HepG2 (cell line): ENCODE measurements around the gene TRAF3. TPM values are rescaled to one million over a fixed set of nuclear protein-coding genes. Genes with fewer than 3 reads are reported as not detected.
A peak's percentile ranks its signal among the peaks of the same experiment; 100 is the strongest.

Source experiments
- ATAC-seq: fragments of 200-7000 bp; cut with Tn5 transposase; 3 replicates; pipeline ENCODE4 v1.9.1; 2020; ENCODE audit warnings: mild to moderate bottlenecking, moderate library complexity
- BruUV-seq: library from RNA; stranded (reverse); fragments of 400-500 nt; replicated peaks from 2 replicates; lab custom pipeline; 2021; lab: Mats Ljungman, UMichigan
- CTCF ChIA-PET: fragments of 300-600 bp; formaldehyde crosslinking; extraction: SDS; loops from one replicate; lab custom pipeline; 2021; ENCODE audit warnings: low total read pairs, inconsistent platforms, low intra/inter-chr PET ratio; lab: Yijun Ruan, JAX
- POLR2A ChIA-PET: fragments of 350-600 bp; sonication (Branson Sonifier 250); formaldehyde crosslinking; loops from one replicate; lab custom pipeline; 2020; ENCODE audit warnings: antibody characterized with exemption, inconsistent platforms; lab: Yijun Ruan, JAX
- DNase-seq: peaks from one replicate; pipeline ENCODE4 v3.0.0-alpha.2; 2015; ENCODE audit warnings: low spot score
- FAIRE-seq: peaks from 3 replicates; lab custom pipeline; 2011; peaks lifted over from hg19 to GRCh38; lab: Jason Lieb, UNC
- H2AFZ ChIP-seq: one replicate; pipeline ENCODE4 v1.6.1; 2011; ENCODE audit warnings: low read length, inconsistent platforms
- H3K27ac ChIP-seq: fragments of 300-600 bp; 3 replicates; pipeline ENCODE4 v1.8.0; 2011; ENCODE audit warnings: mixed run types, mild to moderate bottlenecking, mixed read lengths, low read length, inconsistent platforms; ENCODE audit not compliant: insufficient read depth; ENCODE audit errors: extremely low read length
- H3K27me3 ChIP-seq, 2 experiments: fragments of 200-600 bp in 1 of 2; 2 replicates in 1 of 2; 3 replicates in 1 of 2; pipeline versions ENCODE4 v1.6.0 to v1.8.0; 2011; ENCODE audit warnings: low read length in 2 of 2, mild to moderate bottlenecking in 2 of 2, moderate library complexity in 2 of 2, inconsistent platforms in 1 of 2; ENCODE audit not compliant: insufficient read depth in 2 of 2, control insufficient read depth in 1 of 2
- H3K36me3 ChIP-seq, 2 experiments: fragments of 200-600 bp in 1 of 2; replicated peaks in 1 of 2; 2 replicates in 1 of 2; 3 replicates in 1 of 2; pipeline versions ENCODE4 v1.5.1 to v1.8.0; 2011; ENCODE audit warnings: low read length in 2 of 2, inconsistent platforms in 1 of 2; ENCODE audit not compliant: insufficient read depth in 2 of 2, control insufficient read depth in 1 of 2
- H3K4me1 ChIP-seq: 2 replicates; pipeline ENCODE4 v1.5.1; 2012; ENCODE audit warnings: low read length, inconsistent platforms; ENCODE audit not compliant: insufficient read depth
- H3K4me2 ChIP-seq: 2 replicates; pipeline ENCODE4 v1.6.0; 2011; ENCODE audit warnings: low read depth, low read length, inconsistent platforms
- H3K4me3 ChIP-seq, 3 experiments: fragments of 200-600 bp in 1 of 3; sonication (generic), shearing (Covaris generic) in 1 of 3; replicated peaks in 1 of 3; 2 replicates each; pipeline ENCODE4 v1.5.1; 2011 to 2016; ENCODE audit warnings: low read length in 3 of 3, inconsistent platforms in 2 of 3, low read depth in 2 of 3, mild to moderate bottlenecking in 2 of 3, control low read depth in 1 of 3, mixed read lengths in 1 of 3; ENCODE audit not compliant: insufficient read depth in 1 of 3
- H3K79me2 ChIP-seq: one replicate; pipeline ENCODE4 v1.6.1; 2011; ENCODE audit warnings: low read length, inconsistent platforms; ENCODE audit not compliant: insufficient read depth
- H3K9ac ChIP-seq: 2 replicates; pipeline ENCODE4 v1.6.0; 2011; ENCODE audit warnings: mild to moderate bottlenecking, low read depth, low read length, inconsistent platforms; ENCODE audit not compliant: insufficient read depth
- H3K9me3 ChIP-seq: 2 replicates; pipeline ENCODE4 v1.5.1; 2012; ENCODE audit warnings: mild to moderate bottlenecking, low read length
- H4K20me1 ChIP-seq: 2 replicates; pipeline ENCODE4 v1.6.0; 2011; ENCODE audit warnings: inconsistent platforms, mild to moderate bottlenecking, low read length, moderate library complexity; ENCODE audit not compliant: insufficient read depth
- CC2D1A ChIP-seq: sonication (generic); formaldehyde crosslinking; IDR thresholded peaks from 2 replicates; pipeline ENCODE4 v1.8.1; 2023; ENCODE audit warnings: mild to moderate bottlenecking, missing genetic modification reagents
- CEBPG ChIP-seq: IDR thresholded peaks from 2 replicates; pipeline ENCODE4 v1.6.1; 2016
- FOXA1 ChIP-seq, 2 experiments: fragments of 450-650 bp in 1 of 2; sonication (generic) in 1 of 2; formaldehyde crosslinking in 1 of 2; IDR thresholded peaks; 2 replicates each; pipeline versions ENCODE4 v1.4.0 to v1.6.1; 2016 to 2020; ENCODE audit warnings: missing genetic modification reagents in 1 of 2
- HES4 ChIP-seq: sonication (generic); formaldehyde crosslinking; IDR thresholded peaks from 2 replicates; pipeline ENCODE4 v1.9.0; 2021; ENCODE audit warnings: mild to moderate bottlenecking, missing genetic modification reagents, borderline replicate concordance
- NFIB ChIP-seq: sonication (generic); formaldehyde crosslinking; IDR thresholded peaks from 2 replicates; pipeline ENCODE4 v1.9.0; 2021; ENCODE audit warnings: missing genetic modification reagents, mild to moderate bottlenecking, borderline replicate concordance
- RORA ChIP-seq: sonication (generic); formaldehyde crosslinking; IDR thresholded peaks from 2 replicates; pipeline ENCODE4 v1.5.0; 2020; ENCODE audit warnings: mild to moderate bottlenecking, missing genetic modification reagents, moderate library complexity
- SAP130 ChIP-seq: IDR thresholded peaks from 2 replicates; pipeline ENCODE4 v1.6.1; 2016; ENCODE audit warnings: low read depth
- TBX2 ChIP-seq: sonication (generic); formaldehyde crosslinking; IDR thresholded peaks from 2 replicates; pipeline ENCODE4 v1.5.0; 2020; ENCODE audit warnings: missing genetic modification reagents, mild to moderate bottlenecking, borderline replicate concordance
- ZNF564 ChIP-seq: sonication (generic); formaldehyde crosslinking; IDR thresholded peaks from 2 replicates; pipeline ENCODE4 v1.8.1; 2023; ENCODE audit warnings: mild to moderate bottlenecking, missing genetic modification reagents
- ZNF687 ChIP-seq: sonication (generic); formaldehyde crosslinking; IDR thresholded peaks from 2 replicates; pipeline ENCODE4 v1.5.1; 2020; ENCODE audit warnings: mild to moderate bottlenecking, missing genetic modification reagents, moderate library complexity
- ZNF790 ChIP-seq: sonication (generic); formaldehyde crosslinking; IDR thresholded peaks from 2 replicates; pipeline ENCODE4 v1.8.0; 2022; ENCODE audit warnings: missing genetic modification reagents, mild to moderate bottlenecking, borderline replicate concordance
- ZSCAN12 ChIP-seq: sonication (generic); formaldehyde crosslinking; IDR thresholded peaks from 2 replicates; pipeline ENCODE4 v1.9.0; 2021; ENCODE audit warnings: mild to moderate bottlenecking, missing genetic modification reagents
- WGBS: methylation state at CpG from one replicate; pipeline ENCODE4 v1.1.6; 2017; ENCODE audit warnings: low lambda C conversion rate; 5-methylcytosine and 5-hydroxymethylcytosine counted together
- in situ Hi-C: cut with HindIII; loops from 2 replicates; pipeline ENCODE4 v1.10.0; 2017; ENCODE audit warnings: low pct_unique_long_range_greater_than_20kb; ENCODE audit not compliant: extremely low pct_ligation_motif_present
- intact Hi-C: fragments of 100-400 bp; cut with micrococcal nuclease; formaldehyde crosslinking; loops from one replicate; pipeline ENCODE4 v1.10.0; 2022; ENCODE audit not compliant: unreplicated experiment
- polyA plus RNA-seq, 8 experiments: library from polyadenylated mRNA; depleted of rRNA in 3 of 8; stranded (reverse) in 7 of 8; unstranded in 1 of 8; fragments of >200 nt; fragmentation: Illumina TruSeq in 4 of 8; extraction: Trizol in 4 of 8; gene quantifications; 2 replicates each; pipeline versions ENCODE4 v1.2.1 to v1.2.3, GENCODE V29; 2011 to 2016; ENCODE audit warnings: low read depth in 4 of 8, missing spikeins in 1 of 8, mixed read lengths in 1 of 8; ENCODE audit not compliant: insufficient read depth in 1 of 8
- total RNA-seq, 5 experiments: library from RNA; depleted of rRNA; stranded (reverse); fragments of >200 nt; fragmentation: Illumina TruSeq; extraction: Trizol; gene quantifications; 2 replicates each; pipeline ENCODE4 v1.2.3, GENCODE V29; 2016; ENCODE audit warnings: low read depth in 1 of 5
- TF ChIP-seq, protein P1 (sequence below): sonication (generic); formaldehyde crosslinking; IDR thresholded peaks from 2 replicates; pipeline ENCODE4 v1.8.0; 2022; ENCODE audit warnings: missing genetic modification reagents, mild to moderate bottlenecking, moderate library complexity, borderline replicate concordance

The TRAF3 gene
- total and polyA plus RNA-seq, 2 of the 13 experiments (the other 11 are each of a cell fraction or from before 2014, with no cell fraction given) = 6.9 to 12.2 TPM

DNA sequence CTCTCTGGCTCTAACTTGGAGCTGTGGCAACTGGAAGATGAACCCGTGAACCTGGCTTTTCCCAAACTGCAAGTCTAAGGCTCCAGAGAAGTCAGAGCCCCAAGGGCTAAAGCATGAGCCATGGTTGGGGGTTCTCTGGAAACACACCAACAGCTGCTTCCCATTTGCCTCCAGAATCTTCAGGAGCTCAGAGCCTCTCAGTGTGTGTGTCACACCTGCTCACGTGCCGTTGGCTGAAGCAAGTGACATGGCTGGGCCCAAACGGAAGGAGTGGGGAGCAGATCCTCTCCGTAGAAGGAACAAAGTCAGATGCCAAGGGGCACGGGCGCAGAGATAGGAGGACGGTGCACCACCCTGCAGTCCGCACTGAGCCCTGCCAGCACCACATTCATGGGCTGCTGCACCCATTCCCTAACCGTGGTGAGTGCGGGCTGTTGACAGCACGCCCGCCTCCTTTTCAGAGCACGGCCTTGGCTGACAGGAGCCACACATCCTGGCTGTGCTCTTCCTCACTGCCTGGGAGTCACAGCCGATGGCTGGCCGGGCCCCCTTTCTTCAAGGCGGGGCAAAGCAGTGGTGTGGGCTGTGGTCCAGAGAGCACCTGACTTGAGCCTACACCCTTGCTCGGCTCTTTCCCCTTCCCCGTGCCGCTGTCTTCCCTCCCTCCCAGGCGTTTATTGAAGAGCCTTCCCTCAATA, 16.6 kb upstream of the TRAF3 start (continued):
- TF ChIP-seq ZNF687 (CRISPR knock-in tag) = peak; percentile 59
- peak; percentile 43 for TF ChIP-seq SAP130 (CRISPR knock-in tag)
- TF ChIP-seq CEBPG (CRISPR knock-in tag) = no peak
- TF ChIP-seq FOXA1 (IDR thresholded peaks at IDR 0.05) = no peak
- TF ChIP-seq FOXA1 (CRISPR knock-in tag; IDR thresholded peaks at IDR 0.05) = peak; percentile 59

DNA sequence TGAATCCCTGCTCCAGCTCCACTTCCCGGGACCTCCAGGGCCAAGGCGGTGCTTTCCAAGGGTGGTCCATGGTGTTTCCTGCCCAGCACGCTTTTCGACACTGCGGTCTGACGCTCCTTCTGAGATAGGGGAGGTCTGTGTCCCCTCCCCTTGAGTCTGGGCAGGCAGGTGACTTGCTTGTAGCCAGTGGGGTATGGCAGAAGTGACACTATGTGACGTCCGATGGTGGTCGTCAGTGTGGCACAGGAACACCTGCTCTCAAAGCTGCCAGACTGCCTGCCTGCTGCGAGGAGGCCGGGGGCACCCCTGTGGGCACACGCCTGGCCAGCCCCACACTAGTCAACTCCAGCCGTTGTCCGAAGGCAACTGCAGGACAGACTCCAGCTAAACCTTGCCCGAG, 16.0 kb upstream of the TRAF3 start:
- in situ Hi-C loops = no loop called here
- no peak for FAIRE-seq
- WGBS = 77% methylated on average over 14 of the region's 15 CpGs
- peaks cover 32% of the 10 kb centered on the region for H3K4me1 ChIP-seq
- no peak overlapping the region for H3K4me2 ChIP-seq
- no peak overlapping the region for H2AFZ ChIP-seq
- TF ChIP-seq RORA (CRISPR knock-in tag) (no peak), ZSCAN12 (CRISPR knock-in tag) (no peak), NFIB (no peak), HES4 (CRISPR knock-in tag) (no peak), TBX2 (CRISPR knock-in tag) (no peak), CC2D1A (no peak), ZNF564 (CRISPR knock-in tag) (no peak), ZNF790 (no peak)
- TF ChIP-seq, protein P1, sequence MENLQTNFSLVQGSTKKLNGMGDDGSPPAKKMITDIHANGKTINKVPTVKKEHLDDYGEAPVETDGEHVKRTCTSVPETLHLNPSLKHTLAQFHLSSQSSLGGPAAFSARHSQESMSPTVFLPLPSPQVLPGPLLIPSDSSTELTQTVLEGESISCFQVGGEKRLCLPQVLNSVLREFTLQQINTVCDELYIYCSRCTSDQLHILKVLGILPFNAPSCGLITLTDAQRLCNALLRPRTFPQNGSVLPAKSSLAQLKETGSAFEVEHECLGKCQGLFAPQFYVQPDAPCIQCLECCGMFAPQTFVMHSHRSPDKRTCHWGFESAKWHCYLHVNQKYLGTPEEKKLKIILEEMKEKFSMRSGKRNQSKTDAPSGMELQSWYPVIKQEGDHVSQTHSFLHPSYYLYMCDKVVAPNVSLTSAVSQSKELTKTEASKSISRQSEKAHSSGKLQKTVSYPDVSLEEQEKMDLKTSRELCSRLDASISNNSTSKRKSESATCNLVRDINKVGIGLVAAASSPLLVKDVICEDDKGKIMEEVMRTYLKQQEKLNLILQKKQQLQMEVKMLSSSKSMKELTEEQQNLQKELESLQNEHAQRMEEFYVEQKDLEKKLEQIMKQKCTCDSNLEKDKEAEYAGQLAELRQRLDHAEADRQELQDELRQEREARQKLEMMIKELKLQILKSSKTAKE (CRISPR knock-in tag) = no peak
- no peak overlapping the region for H3K9ac ChIP-seq
- no peaks in the 10 kb centered on the region for H3K36me3 ChIP-seq
- no peaks in the 10 kb centered on the region for H3K9me3 ChIP-seq
- CTCF ChIA-PET = no interaction called here
- peaks cover 3 to 4% of the 10 kb centered on the region in 2 experiments; a peak in 3 of 5 replicates for H3K27me3 ChIP-seq
- ATAC-seq = peak; percentile 4; the same call in 2 of the 3 replicates
- H3K79me2 ChIP-seq = no peaks in the 10 kb centered on the region
- intact Hi-C loops = no loop called here
- no peak overlapping the region for H3K4me3 ChIP-seq
- no peak overlapping the region for H3K27ac ChIP-seq
- no peaks in the 10 kb centered on the region for H4K20me1 ChIP-seq
- DNase-seq = no peak
- BruUV-seq = no TSS peak
- POLR2A ChIA-PET = no interaction called here
